Tibial nerve (tissue), 4 donors: Measurements from ENCODE around the gene METTL22. TPM values are rescaled to one million over a fixed set of nuclear protein-coding genes. Genes with fewer than 3 reads are reported as not detected.

ENCODE experiments used
- DNase-seq, 2 donors: peaks; one replicate each; pipeline ENCODE4 v3.0.0-alpha.2; 2019; ENCODE audit warnings: low spot score in 2 of 2
- H3K27ac ChIP-seq, 4 donors: fragments of 200-600 bp; sonication (generic) in 3 of 4; one replicate each; pipeline ENCODE4 v1.5.1; 2017 to 2019; ENCODE audit warnings: mild to moderate bottlenecking in 1 of 4
- H3K27me3 ChIP-seq, 2 donors: fragments of 200-600 bp; sonication (generic) in 1 of 2; one replicate each; pipeline versions ENCODE4 v1.5.1 to v1.6.0; 2017 to 2019
- H3K36me3 ChIP-seq, 3 donors: fragments of 200-600 bp; sonication (generic); one replicate each; pipeline ENCODE4 v1.5.1; 2018 to 2019
- H3K4me1 ChIP-seq, 4 donors: fragments of 200-600 bp; sonication (generic) in 3 of 4; one replicate each; pipeline ENCODE4 v1.5.1; 2017 to 2019
- H3K4me3 ChIP-seq, 4 donors: fragments of 200-600 bp; sonication (generic) in 3 of 4; one replicate each; pipeline ENCODE4 v1.5.1; 2017 to 2019; ENCODE audit warnings: mild to moderate bottlenecking in 1 of 4, moderate library complexity in 1 of 4
- H3K9me3 ChIP-seq, 4 donors: fragments of 200-600 bp; sonication (generic) in 3 of 4; one replicate each; pipeline ENCODE4 v1.5.1; 2017 to 2019
- EP300 ChIP-seq, 2 donors: sonication (generic); formaldehyde crosslinking; IDR thresholded peaks; one replicate each; pipeline ENCODE4 v1.6.1; 2017; ENCODE audit warnings: antibody characterized with exemption in 2 of 2, mild to moderate bottlenecking in 1 of 2
- POLR2A ChIP-seq, 2 donors: fragments of 450-650 bp; IDR thresholded peaks; one replicate each; pipeline ENCODE4 v1.6.1; 2017; ENCODE audit warnings: antibody characterized with exemption in 2 of 2, mild to moderate bottlenecking in 2 of 2, moderate library complexity in 2 of 2
- WGBS, 2 donors: methylation state at CpG; one replicate each; pipeline ENCODE4 v1.1.5; 2018; 5-methylcytosine and 5-hydroxymethylcytosine counted together
- small RNA-seq: library from RNA; depleted of rRNA; stranded (forward); fragments of <200 nt; gene quantifications from one replicate; pipeline ENCODE3, GENCODE V24; 2016
- total RNA-seq, 4 donors: library from RNA; depleted of rRNA; stranded (reverse); fragments of >200 nt; gene quantifications; one replicate each; pipeline ENCODE4 v1.1.0, GENCODE V29; 2016
- TF ChIP-seq, protein P1 (sequence below), 5 experiments: fragments of 200-600 bp in 3 of 5; fragments of 450-650 bp in 2 of 5; sonication (generic) in 3 of 5; IDR thresholded peaks; one replicate each; pipeline ENCODE4 v1.5.1; 2016 to 2019; ENCODE audit warnings: antibody characterized with exemption in 5 of 5, mild to moderate bottlenecking in 3 of 5, moderate library complexity in 2 of 5

The METTL22 gene
- total RNA-seq, 4 donors from 2014 or later, result 34.3 to 69.5 (median 46.6) TPM

GRCh38 chr16:8694795-8695728 lies 73.6 kb downstream of the METTL22 start:
- H3K4me1 ChIP-seq, result no peaks in the 10 kb centered on the region
- no peak overlapping the region for H3K27ac ChIP-seq
- H3K36me3 ChIP-seq, result peaks cover 0 to 13% (median 0%) of the 10 kb centered on the region in 3 donors
- no peak for DNase-seq
- H3K4me3 ChIP-seq, result no peak overlapping the region
- H3K27me3 ChIP-seq, result no peaks in the 10 kb centered on the region
- no peak for TF ChIP-seq POLR2A (IDR thresholded peaks at IDR 0.05)
- no peak for TF ChIP-seq EP300 (IDR thresholded peaks at IDR 0.05)
- TF ChIP-seq, protein P1, sequence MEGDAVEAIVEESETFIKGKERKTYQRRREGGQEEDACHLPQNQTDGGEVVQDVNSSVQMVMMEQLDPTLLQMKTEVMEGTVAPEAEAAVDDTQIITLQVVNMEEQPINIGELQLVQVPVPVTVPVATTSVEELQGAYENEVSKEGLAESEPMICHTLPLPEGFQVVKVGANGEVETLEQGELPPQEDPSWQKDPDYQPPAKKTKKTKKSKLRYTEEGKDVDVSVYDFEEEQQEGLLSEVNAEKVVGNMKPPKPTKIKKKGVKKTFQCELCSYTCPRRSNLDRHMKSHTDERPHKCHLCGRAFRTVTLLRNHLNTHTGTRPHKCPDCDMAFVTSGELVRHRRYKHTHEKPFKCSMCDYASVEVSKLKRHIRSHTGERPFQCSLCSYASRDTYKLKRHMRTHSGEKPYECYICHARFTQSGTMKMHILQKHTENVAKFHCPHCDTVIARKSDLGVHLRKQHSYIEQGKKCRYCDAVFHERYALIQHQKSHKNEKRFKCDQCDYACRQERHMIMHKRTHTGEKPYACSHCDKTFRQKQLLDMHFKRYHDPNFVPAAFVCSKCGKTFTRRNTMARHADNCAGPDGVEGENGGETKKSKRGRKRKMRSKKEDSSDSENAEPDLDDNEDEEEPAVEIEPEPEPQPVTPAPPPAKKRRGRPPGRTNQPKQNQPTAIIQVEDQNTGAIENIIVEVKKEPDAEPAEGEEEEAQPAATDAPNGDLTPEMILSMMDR (IDR thresholded peaks at IDR 0.05), result no peak
- WGBS, 2 donors, result 60 to 65% methylated on average over 18 of the region's 18 CpGs
- peaks cover 0 to 8% (median 0%) of the 10 kb centered on the region in 4 donors for H3K9me3 ChIP-seq

- H3K4me1 ChIP-seq, result no peaks in the 10 kb centered on the region
- H3K36me3 ChIP-seq, result no peaks in the 10 kb centered on the region
- no peaks in the 10 kb centered on the region for H3K27me3 ChIP-seq
- no peak for DNase-seq
- no peak overlapping the region for H3K27ac ChIP-seq
- TF ChIP-seq EP300 (IDR thresholded peaks at IDR 0.05), result no peak
- TF ChIP-seq, protein P1 (IDR thresholded peaks at IDR 0.05), result no peak
- TF ChIP-seq POLR2A (IDR thresholded peaks at IDR 0.05), result no peak
- WGBS, 2 donors, result 78 to 79% methylated on average over 12 of the region's 12 CpGs
- H3K9me3 ChIP-seq, result no peaks in the 10 kb centered on the region
- no peak overlapping the region for H3K4me3 ChIP-seq
Measured at GRCh38 chr16:8696880-8697279, 75.4 kb downstream of the METTL22 start.

GRCh38 chr16:8697965-8698364 lies 76.5 kb downstream of the METTL22 start:
- H3K27me3 ChIP-seq, result no peaks in the 10 kb centered on the region
- H3K27ac ChIP-seq, result no peak overlapping the region
- no peak for DNase-seq
- H3K9me3 ChIP-seq, result no peaks in the 10 kb centered on the region
- H3K36me3 ChIP-seq, result peaks cover 0 to 7% (median 0%) of the 10 kb centered on the region in 3 donors
- TF ChIP-seq, protein P1 (IDR thresholded peaks at IDR 0.05), result no peak
- no peak for TF ChIP-seq POLR2A (IDR thresholded peaks at IDR 0.05)
- no peak for TF ChIP-seq EP300 (IDR thresholded peaks at IDR 0.05)
- no peak overlapping the region for H3K4me3 ChIP-seq
- no peaks in the 10 kb centered on the region for H3K4me1 ChIP-seq
- WGBS, 2 donors, result 43 to 57% methylated on average over 3 of the region's 3 CpGs

Small RNA genes lying within 50 kb of the gene (small RNA-seq; reads per million reads assigned to genes)
- gene RN7SL743P, result not detected

Other genes starting within 250 kb of the METTL22 start
- gene TMEM114, start 31.2 kb upstream of the METTL22 start, total RNA-seq, result not detected
- 10 to 100 TPM in 3 of 4 donors, 1 to 10 TPM in 1; 9.6 to 24.0 (median 21.3) TPM for gene ABAT, start 52.9 kb downstream of the METTL22 start, total RNA-seq
- 1 to 10 TPM; 5.7 to 9.6 (median 7.2) TPM for gene TMEM186, start 175.9 kb downstream of the METTL22 start, total RNA-seq
- gene PMM2, start 176.1 kb downstream of the METTL22 start, total RNA-seq, result 10 to 100 TPM; 37.6 to 73.8 (median 52.7) TPM
- gene CARHSP1, start 247.3 kb downstream of the METTL22 start, total RNA-seq, result 100 to 1,000 TPM in 3 of 4 donors, 10 to 100 TPM in 1; 90.6 to 169 (median 160) TPM